Activated CD8-positive, alpha-beta T cell treated with anti-CD3 and anti-CD28 coated beads for 36 hours (primary cell): ENCODE results near the gene TMEM127. TPM values are rescaled to one million over a fixed set of nuclear protein-coding genes. Genes with fewer than 3 reads are reported as not detected.

ENCODE experiments used
- ATAC-seq: fragments of 200-7000 bp; cut with Tn5 transposase; one replicate; pipeline ENCODE4 v1.10.0; 2021; ENCODE audit warnings: mild to moderate bottlenecking, moderate library complexity
- CTCF ChIA-PET: fragments of 350-600 bp; sonication (Branson Sonifier 250); formaldehyde crosslinking; loops from one replicate; lab custom pipeline; 2021; ENCODE audit warnings: antibody characterized with exemption; lab: Charles Lee
- POLR2A ChIA-PET: fragments of 350-600 bp; sonication (Branson Sonifier 250); formaldehyde crosslinking; loops from one replicate; lab custom pipeline; 2021; ENCODE audit warnings: antibody characterized with exemption; lab: Charles Lee
- DNase-seq: peaks from one replicate; pipeline ENCODE4 v3.0.0-alpha.2; 2020
- H3K27ac Mint-ChIP-seq: one replicate; pipeline ENCODE4 v1.8.0; 2021; ENCODE audit warnings: mild to moderate bottlenecking, mixed read lengths
- H3K27me3 Mint-ChIP-seq: one replicate; pipeline ENCODE4 v1.8.0; 2021; ENCODE audit warnings: mixed read lengths
- H3K36me3 Mint-ChIP-seq: one replicate; pipeline ENCODE4 v1.8.0; 2021; ENCODE audit warnings: low read depth, mixed read lengths
- H3K4me1 Mint-ChIP-seq: one replicate; pipeline ENCODE4 v1.8.0; 2021; ENCODE audit warnings: low read depth, mixed read lengths
- H3K4me3 Mint-ChIP-seq: one replicate; pipeline ENCODE4 v1.8.0; 2021; ENCODE audit warnings: mild to moderate bottlenecking, moderate library complexity, mixed read lengths
- H3K9me3 Mint-ChIP-seq: one replicate; pipeline ENCODE4 v1.8.0; 2021; ENCODE audit warnings: mixed read lengths
- CTCF ChIP-seq: fragments of 200-600 bp; IDR thresholded peaks from one replicate; pipeline ENCODE4 v1.8.0; 2022; ENCODE audit warnings: antibody characterized with exemption, mild to moderate bottlenecking
- intact Hi-C: fragments of 100-400 bp; cut with micrococcal nuclease; formaldehyde crosslinking; loops from one replicate; pipeline ENCODE4 v1.10.0; 2022
- total RNA-seq, 2 experiments: library from RNA; stranded (reverse); gene quantifications; one replicate each; pipeline ENCODE4 v1.2.3, GENCODE V29; 2021

Gene TMEM127
- total RNA-seq: 10 to 100 TPM; 13.1 to 15.0 TPM

GRCh38 chr2:96265840-96266679, at the start of gene TMEM127, which contains the start of gene CIAO1:
TSS of gene TMEM127 (minus strand) at chr2:96265997. CDS start at chr2:96265381, 616 bp downstream.
TSS of gene CIAO1 (plus strand) at chr2:96266225. CDS start at chr2:96266351, 126 bp downstream.
- no peaks in the 10 kb centered on the region for H3K9me3 Mint-ChIP-seq
- CTCF ChIA-PET: interaction anchor here (0.8 to 2.7 kb wide), 19 partner anchors 10 to 243 kb away, joined by 3 to 12 read pairs (median 5); partner anchors contain the start of genes ADRA2B, ASTL, NCAPH and SNRNP200
- H3K27me3 Mint-ChIP-seq: no peaks in the 10 kb centered on the region
- POLR2A ChIA-PET: interaction anchor here (0.6 to 2.9 kb wide), 10 partner anchors 15 to 271 kb away, joined by 3 to 28 read pairs (median 6); partner anchors contain the start of genes ARID5A, DUSP2, NCAPH and STARD7
- intact Hi-C loops: no loop called here
- peaks cover 44% of the 10 kb centered on the region for H3K36me3 Mint-ChIP-seq
- DNase-seq (peak; percentile 99), ATAC-seq (peak; percentile 95)
- TF ChIP-seq CTCF: peak; percentile 18
- H3K27ac Mint-ChIP-seq: peak within 1 kb of the TSS; percentile 94
- H3K4me3 Mint-ChIP-seq: peak within 1 kb of the TSS; percentile 85
- H3K4me1 Mint-ChIP-seq: peaks cover 45% of the 10 kb centered on the region

DNA sequence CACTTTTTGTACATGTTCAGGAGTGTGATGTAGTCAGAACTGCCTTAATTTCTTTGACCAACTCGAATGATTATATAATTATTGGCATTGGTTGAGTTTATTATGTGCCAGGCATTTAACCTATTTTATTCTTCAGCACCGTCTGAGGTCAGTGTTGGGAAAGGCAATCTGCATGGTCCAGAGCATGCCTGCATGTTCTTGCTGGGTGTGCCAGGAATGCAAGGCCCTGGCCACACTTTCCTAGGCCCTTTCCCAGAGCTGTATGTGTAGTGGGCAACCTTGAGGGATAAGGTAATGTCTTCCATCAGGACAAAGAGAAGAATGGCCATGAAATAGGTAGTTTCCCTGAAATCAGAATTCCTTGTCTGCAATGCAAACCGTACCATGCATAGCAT, 49.2 kb upstream of the TMEM127 start:
- intact Hi-C loops: no loop called here
- ATAC-seq (no peak), DNase-seq (no peak)
- Mint-ChIP-seq H3K4me3 (no peak overlapping the region), H3K36me3 (peaks cover 15% of the 10 kb centered on the region), H3K27ac (peak overlapping the region; percentile 84), H3K9me3 (no peaks in the 10 kb centered on the region), H3K27me3 (no peaks in the 10 kb centered on the region), H3K4me1 (peaks cover 43% of the 10 kb centered on the region)
- ChIA-PET POLR2A (interaction anchor here (0.7 to 12.3 kb wide), 2 partner anchors 8 to 17 kb away, joined by 3 to 119 read pairs; partner anchors contain the start of gene SNRNP200), CTCF (no interaction called here)
- TF ChIP-seq CTCF: no peak

GRCh38 chr2:96308248-96308647, 42.5 kb upstream of the TMEM127 start:
- Mint-ChIP-seq H3K36me3 (peaks cover 25% of the 10 kb centered on the region), H3K27ac (no peak overlapping the region), H3K4me1 (peaks cover 33% of the 10 kb centered on the region), H3K9me3 (no peaks in the 10 kb centered on the region), H3K4me3 (no peak overlapping the region), H3K27me3 (no peaks in the 10 kb centered on the region)
- ChIA-PET POLR2A (interaction anchor here (0.7 to 6.0 kb wide), 2 partner anchors 13 to 39 kb away, joined by 3 to 119 read pairs; partner anchors contain the start of gene ITPRIPL1), CTCF (interaction anchor here (0.8 kb wide), 1 partner anchor 13 kb away, joined by 3 read pairs; no protein-coding TSS in a partner anchor)
- intact Hi-C loops: loop anchor here (5.0 kb wide), 1 partner anchor 34 kb away; no protein-coding TSS in a partner anchor
- DNase-seq: no peak
- no peak for ATAC-seq
- TF ChIP-seq CTCF: no peak

DNA sequence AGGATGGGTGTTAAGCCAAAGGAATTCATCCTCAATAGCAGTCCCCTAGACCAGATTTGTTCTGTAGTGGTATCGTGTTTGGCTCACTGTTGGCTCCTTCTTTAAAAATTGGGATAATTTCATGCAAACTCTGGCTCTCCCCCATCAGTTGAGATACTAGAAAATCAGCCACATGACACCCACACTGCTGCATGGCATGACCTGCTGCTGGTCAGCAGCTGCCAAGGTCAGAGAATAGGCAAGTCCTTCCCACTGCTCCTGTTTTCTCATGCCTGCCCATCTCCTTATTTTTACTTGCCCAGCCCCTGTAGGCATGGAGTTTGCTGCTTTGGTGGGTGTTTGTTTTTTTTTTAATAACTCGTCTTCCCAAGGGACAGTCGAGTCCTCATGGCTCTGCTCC, 40.6 kb upstream of the TMEM127 start:
- H3K9me3 Mint-ChIP-seq: no peaks in the 10 kb centered on the region
- TF ChIP-seq CTCF: no peak
- intact Hi-C loops: loop anchor here (5.0 kb wide), 1 partner anchor 36 kb away; no protein-coding TSS in a partner anchor
- H3K27ac Mint-ChIP-seq: peak overlapping the region; percentile 99
- ChIA-PET CTCF (interaction anchor here (1.6 to 3.2 kb wide), 3 partner anchors 10 to 40 kb away, joined by 5 to 19 read pairs (median 11); partner anchors contain the start of gene CIAO1), POLR2A (interaction anchor here (0.8 to 6.0 kb wide), 12 partner anchors 9 to 223 kb away, joined by 3 to 119 read pairs (median 4); partner anchors contain the start of genes ITPRIPL1 and NCAPH)
- ATAC-seq: no peak
- H3K4me1 Mint-ChIP-seq: peaks cover 42% of the 10 kb centered on the region
- peak overlapping the region; percentile 100 for H3K4me3 Mint-ChIP-seq
- no peak for DNase-seq
- H3K36me3 Mint-ChIP-seq: peaks cover 43% of the 10 kb centered on the region
- no peaks in the 10 kb centered on the region for H3K27me3 Mint-ChIP-seq
